Measurements from ENCODE around the gene MBTPS1. TPM values are rescaled to one million over a fixed set of nuclear protein-coding genes. Genes with fewer than 3 reads are reported as not detected.

The MBTPS1 gene
- total RNA-seq, 1 experiment from 2014 or later = 56.1 TPM

- H3K27me3 ChIP-seq (ENCODE audit: low read length) = no peaks in the 10 kb centered on the region
- no peaks in the 10 kb centered on the region for H3K4me1 ChIP-seq (ENCODE audit: insufficient read depth, low read length)
- no TSS peak for BruUV-seq (replicated peaks)
- H3K9me2 ChIP-seq (replicated peaks; ENCODE audit: low read length) = no peaks in the 10 kb centered on the region
- no peak overlapping the region for H3K4me2 ChIP-seq (ENCODE audit: low read length)
- intact Hi-C loops (cut with micrococcal nuclease) = no loop called here
- no peak overlapping the region for H3K9ac ChIP-seq (ENCODE audit: low read length)
- POLR2A ChIA-PET (ENCODE audit: unreplicated experiment) = no interaction called here
- DNase-seq = no peak
- H3K9me3 ChIP-seq (ENCODE audit: low read length) = no peaks in the 10 kb centered on the region
- no peaks in the 10 kb centered on the region for H3K36me3 ChIP-seq (ENCODE audit: low read depth, low read length)
- ATAC-seq = no peak
- H2AFZ ChIP-seq (ENCODE audit: low read length) = no peak overlapping the region
- no peaks in the 10 kb centered on the region for H3F3A ChIP-seq (ENCODE audit: low read length, unreplicated experiment)
- no peaks in the 10 kb centered on the region for H4K20me1 ChIP-seq (ENCODE audit: low read length)
- TF ChIP-seq EZH2phosphoT487 (IDR thresholded peaks at IDR 0.05; ENCODE audit: borderline replicate concordance, low read length) (no peak), CTCF (conservative IDR thresholded peaks at IDR 0.05; ENCODE audit: low read depth, low read length) (no peak), EZH2 (IDR thresholded peaks at IDR 0.05; ENCODE audit: low read length, unreplicated experiment) (no peak)
- H3K79me2 ChIP-seq (ENCODE audit: low read length) = no peaks in the 10 kb centered on the region
- no peak overlapping the region for H3K27ac ChIP-seq (ENCODE audit: low read length)
- H3K4me3 ChIP-seq (ENCODE audit: low read length) = no peak overlapping the region
- CTCF ChIA-PET = no interaction called here
These were observed 107.5 kb downstream of the MBTPS1 start for GRCh38 chr16:84009282-84009681.

- BruUV-seq (replicated peaks) = no TSS peak
- H3K9me3 ChIP-seq (ENCODE audit: low read length) = no peaks in the 10 kb centered on the region
- no peak overlapping the region for H3K27ac ChIP-seq (ENCODE audit: low read length)
- H3F3A ChIP-seq (ENCODE audit: low read length, unreplicated experiment) = no peaks in the 10 kb centered on the region
- intact Hi-C loops (cut with micrococcal nuclease) = no loop called here
- ChIA-PET CTCF (interaction anchor here (0.7 kb wide), 1 partner anchor 20 kb away, joined by 5 read pairs; no protein-coding TSS in a partner anchor), POLR2A (ENCODE audit: unreplicated experiment) (no interaction called here)
- no peaks in the 10 kb centered on the region for H3K36me3 ChIP-seq (ENCODE audit: low read depth, low read length)
- ATAC-seq = no peak
- no peaks in the 10 kb centered on the region for H3K27me3 ChIP-seq (ENCODE audit: low read length)
- DNase-seq = no peak
- H4K20me1 ChIP-seq (ENCODE audit: low read length) = no peaks in the 10 kb centered on the region
- no peaks in the 10 kb centered on the region for H3K9me2 ChIP-seq (replicated peaks; ENCODE audit: low read length)
- no peak overlapping the region for H2AFZ ChIP-seq (ENCODE audit: low read length)
- H3K9ac ChIP-seq (ENCODE audit: low read length) = no peak overlapping the region
- no peak overlapping the region for H3K4me2 ChIP-seq (ENCODE audit: low read length)
- TF ChIP-seq EZH2 (IDR thresholded peaks at IDR 0.05; ENCODE audit: low read length, unreplicated experiment) (no peak), EZH2phosphoT487 (IDR thresholded peaks at IDR 0.05; ENCODE audit: borderline replicate concordance, low read length) (no peak), CTCF (conservative IDR thresholded peaks at IDR 0.05; ENCODE audit: low read depth, low read length) (no peak)
- H3K4me3 ChIP-seq (ENCODE audit: low read length) = no peak overlapping the region
- no peaks in the 10 kb centered on the region for H3K79me2 ChIP-seq (ENCODE audit: low read length)
- H3K4me1 ChIP-seq (ENCODE audit: insufficient read depth, low read length) = no peaks in the 10 kb centered on the region
These were observed 108.8 kb downstream of the MBTPS1 start for GRCh38 chr16:84007965-84008364.

GRCh38 chr16:84007520-84007919 lies 109.2 kb downstream of the MBTPS1 start:
- Histone ChIP-seq H3K9ac (ENCODE audit: low read length) (no peak overlapping the region), H3K4me1 (ENCODE audit: insufficient read depth, low read length) (no peaks in the 10 kb centered on the region), H3K9me3 (ENCODE audit: low read length) (no peaks in the 10 kb centered on the region), H3K27me3 (ENCODE audit: low read length) (no peaks in the 10 kb centered on the region), H4K20me1 (ENCODE audit: low read length) (no peaks in the 10 kb centered on the region), H3K36me3 (ENCODE audit: low read depth, low read length) (no peaks in the 10 kb centered on the region), H3K4me2 (ENCODE audit: low read length) (no peak overlapping the region), H3K79me2 (ENCODE audit: low read length) (no peaks in the 10 kb centered on the region), H3F3A (ENCODE audit: low read length, unreplicated experiment) (no peaks in the 10 kb centered on the region), H3K4me3 (ENCODE audit: low read length) (no peak overlapping the region), H3K27ac (ENCODE audit: low read length) (no peak overlapping the region), H2AFZ (ENCODE audit: low read length) (no peak overlapping the region), H3K9me2 (replicated peaks; ENCODE audit: low read length) (no peaks in the 10 kb centered on the region)
- ATAC-seq (no peak), DNase-seq (no peak)
- TF ChIP-seq EZH2phosphoT487 (IDR thresholded peaks at IDR 0.05; ENCODE audit: borderline replicate concordance, low read length) (no peak), EZH2 (IDR thresholded peaks at IDR 0.05; ENCODE audit: low read length, unreplicated experiment) (no peak), CTCF (conservative IDR thresholded peaks at IDR 0.05; ENCODE audit: low read depth, low read length) (no peak)
- ChIA-PET POLR2A (ENCODE audit: unreplicated experiment) (no interaction called here), CTCF (no interaction called here)
- intact Hi-C loops (cut with micrococcal nuclease) = no loop called here
- BruUV-seq (replicated peaks) = no TSS peak
